ENCODE measurements around the gene TWSG1. TPM values are rescaled to one million over a fixed set of nuclear protein-coding genes. Genes with fewer than 3 reads are reported as not detected.

TWSG1 gene
- total and polyA plus RNA-seq, 10 of the 15 experiments (the other 5 are each of a cell fraction or from before 2014, with no cell fraction given) = 11.1 to 45.1 (median 27.7) TPM

- TF ChIP-seq ZBTB33 (IDR thresholded peaks at IDR 0.05) (no peak), NFYB (IDR thresholded peaks at IDR 0.05; ENCODE audit: insufficient read depth, low read depth, low read length) (no peak), YBX1 (IDR thresholded peaks at IDR 0.05) (no peak), RB1 (IDR thresholded peaks at IDR 0.05; ENCODE audit: borderline replicate concordance) (no peak), BHLHE40 (IDR thresholded peaks at IDR 0.05; ENCODE audit: borderline replicate concordance in 1 of 2, low read depth in 2 of 2, low read length in 1 of 2) (no peak), ATF2 (IDR thresholded peaks at IDR 0.05; ENCODE audit: low read length) (peak; percentile 76; the same call in 1 of the 2 replicates), JUND (IDR thresholded peaks at IDR 0.05; ENCODE audit: low read depth, low read length) (no peak), HDGF (IDR thresholded peaks at IDR 0.05) (no peak), ATF7 (IDR thresholded peaks at IDR 0.05; ENCODE audit: low read depth) (0 out of 2 replicates have a peak, but pooled peaks have one; percentile 55), PAX5 (IDR thresholded peaks at IDR 0.05; ENCODE audit: borderline replicate concordance, low read depth, low read length) (no peak), ZNF687 (IDR thresholded peaks at IDR 0.05) (no peak), SPI1 (IDR thresholded peaks at IDR 0.05; ENCODE audit: borderline replicate concordance, insufficient read depth, low read depth, low read length) (no peak), SIX5 (IDR thresholded peaks at IDR 0.05; ENCODE audit: low read depth, low read length, severe bottlenecking) (no peak), RBBP5 (conservative IDR thresholded peaks at IDR 0.05) (no peak), TCF7 (IDR thresholded peaks at IDR 0.05; ENCODE audit: borderline replicate concordance) (no peak), BCL11A (IDR thresholded peaks at IDR 0.05; ENCODE audit: low read depth, low read length) (peak; percentile 59; the same call in 1 of the 2 replicates), NFXL1 (IDR thresholded peaks at IDR 0.05; ENCODE audit: borderline replicate concordance) (no peak), CEBPB (IDR thresholded peaks at IDR 0.05; ENCODE audit: borderline replicate concordance in 1 of 2, low read depth in 2 of 2, low read length in 2 of 2) (no peak), SMAD5 (IDR thresholded peaks at IDR 0.05; ENCODE audit: low read depth) (no peak), SREBF2 (IDR thresholded peaks at IDR 0.05; ENCODE audit: low read length) (no peak), POLR2AphosphoS2 (IDR thresholded peaks at IDR 0.05; ENCODE audit: low read depth, low read length) (no peak)
These were observed 19.7 kb downstream of the TWSG1 start (continued) for GRCh38 chr18:9354256-9354655.
